H9 (cell line): ENCODE measurements around the gene CUEDC1. TPM values are rescaled to one million over a fixed set of nuclear protein-coding genes. Genes with fewer than 3 reads are reported as not detected.

Experiments
- DNase-seq: peaks from one replicate; pipeline ENCODE4 v3.0.0-alpha.2; 2017
- H2AFZ ChIP-seq: one replicate; pipeline ENCODE4 v1.6.1; 2013; ENCODE audit warnings: mild to moderate bottlenecking, low read length, control low read depth, moderate library complexity
- H2AK5ac ChIP-seq: 2 replicates; pipeline ENCODE4 v1.6.1; 2013; ENCODE audit warnings: low read length, control low read depth, mixed read lengths; ENCODE audit not compliant: insufficient read length
- H2BK120ac ChIP-seq: one replicate; pipeline ENCODE4 v1.6.1; 2013; ENCODE audit warnings: low read depth, mild to moderate bottlenecking, low read length, control low read depth, inconsistent platforms; ENCODE audit not compliant: poor library complexity, severe bottlenecking
- H2BK12ac ChIP-seq: 2 replicates; pipeline ENCODE4 v1.6.1; 2013; ENCODE audit warnings: low read length, control low read depth, mixed read lengths, low read depth; ENCODE audit not compliant: insufficient read length
- H2BK15ac ChIP-seq: 2 replicates; pipeline ENCODE4 v1.6.1; 2013; ENCODE audit warnings: low read depth, low read length, control low read depth
- H2BK20ac ChIP-seq: one replicate; pipeline ENCODE4 v1.6.1; 2013; ENCODE audit warnings: low read depth, mild to moderate bottlenecking, low read length, control low read depth, inconsistent platforms; ENCODE audit not compliant: poor library complexity, severe bottlenecking
- H2BK5ac ChIP-seq: 2 replicates; pipeline ENCODE4 v1.6.1; 2013; ENCODE audit warnings: low read length, control low read depth, mixed read lengths; ENCODE audit not compliant: insufficient read length
- H3K14ac ChIP-seq: 2 replicates; pipeline ENCODE4 v1.6.1; 2013; ENCODE audit warnings: low read length, control low read depth; ENCODE audit not compliant: insufficient read depth
- H3K18ac ChIP-seq: 2 replicates; pipeline ENCODE4 v1.6.1; 2013; ENCODE audit warnings: low read depth, mild to moderate bottlenecking, mixed read lengths, low read length, control low read depth; ENCODE audit not compliant: insufficient read length
- H3K23ac ChIP-seq: 2 replicates; pipeline ENCODE4 v1.6.1; 2013; ENCODE audit warnings: low read length, control low read depth, mixed read lengths, low read depth; ENCODE audit not compliant: insufficient read length
- H3K23me2 ChIP-seq: 2 replicates; pipeline ENCODE4 v1.6.1; 2013; ENCODE audit warnings: low read depth, mild to moderate bottlenecking, mixed read lengths, low read length, control low read depth; ENCODE audit not compliant: insufficient read length, poor library complexity, severe bottlenecking
- H3K27ac ChIP-seq: 2 replicates; pipeline ENCODE4 v1.5.1; 2013; ENCODE audit warnings: low read length, control low read depth, mixed read lengths, low read depth; ENCODE audit not compliant: insufficient read length
- H3K27me3 ChIP-seq: 2 replicates; pipeline ENCODE4 v1.6.1; 2013; ENCODE audit warnings: low read length, control low read depth, inconsistent platforms; ENCODE audit not compliant: insufficient read depth
- H3K4ac ChIP-seq: 2 replicates; pipeline ENCODE4 v1.6.1; 2013; ENCODE audit warnings: low read depth, mild to moderate bottlenecking, control low read depth, inconsistent platforms, low read length, moderate library complexity
- H3K4me1 ChIP-seq: 2 replicates; pipeline ENCODE4 v1.6.1; 2013; ENCODE audit warnings: low read length, control low read depth, inconsistent platforms; ENCODE audit not compliant: insufficient read depth
- H3K4me2 ChIP-seq: 2 replicates; pipeline ENCODE4 v1.6.1; 2013; ENCODE audit warnings: low read length, control low read depth, mixed read lengths; ENCODE audit not compliant: insufficient read length, insufficient read depth
- H3K56ac ChIP-seq: 2 replicates; pipeline ENCODE4 v1.6.1; 2013; ENCODE audit warnings: low read depth, mild to moderate bottlenecking, mixed read lengths, low read length, control low read depth; ENCODE audit not compliant: insufficient read length
- H3K79me1 ChIP-seq: 2 replicates; pipeline ENCODE4 v1.6.1; 2013; ENCODE audit warnings: low read depth, mild to moderate bottlenecking, moderate library complexity, low read length, control low read depth, inconsistent platforms; ENCODE audit not compliant: insufficient read depth, poor library complexity, severe bottlenecking
- H3K79me2 ChIP-seq: 2 replicates; pipeline ENCODE4 v1.6.1; 2013; ENCODE audit warnings: low read length, control low read depth, inconsistent platforms; ENCODE audit not compliant: insufficient read depth
- H3K9ac ChIP-seq: 2 replicates; pipeline ENCODE4 v1.6.1; 2013; ENCODE audit warnings: low read length, control low read depth, mixed read lengths; ENCODE audit not compliant: insufficient read length; ENCODE audit errors: extremely low read depth
- H3K9me3 ChIP-seq: one replicate; pipeline ENCODE4 v1.6.1; 2013; ENCODE audit warnings: low read depth, low read length, inconsistent platforms; ENCODE audit not compliant: control insufficient read depth
- H3T11ph ChIP-seq: one replicate; pipeline ENCODE4 v1.6.1; 2013; ENCODE audit warnings: mild to moderate bottlenecking, low read length, control low read depth, inconsistent platforms
- H4K20me1 ChIP-seq: one replicate; pipeline ENCODE4 v1.6.1; 2013; ENCODE audit not compliant: control insufficient read depth, insufficient read length, insufficient read depth
- H4K5ac ChIP-seq: 2 replicates; pipeline ENCODE4 v1.6.1; 2013; ENCODE audit warnings: low read depth, mild to moderate bottlenecking, mixed read lengths, low read length, control low read depth; ENCODE audit not compliant: insufficient read length
- H4K8ac ChIP-seq: replicated peaks from 2 replicates; pipeline ENCODE4 v1.6.1; 2013; ENCODE audit warnings: low read length, control low read depth, mixed read lengths, low read depth; ENCODE audit not compliant: insufficient read length
- H4K91ac ChIP-seq: 2 replicates; pipeline ENCODE4 v1.6.1; 2013; ENCODE audit warnings: low read depth, mild to moderate bottlenecking, moderate library complexity, mixed read lengths, low read length, control low read depth; ENCODE audit not compliant: insufficient read length
- H3K27ac Mint-ChIP-seq, 3 experiments: 2 replicates in 2 of 3; 3 replicates in 1 of 3; pipeline ENCODE4 v1.8.0; 2020 to 2021; ENCODE audit warnings: mixed read lengths in 3 of 3, mild to moderate bottlenecking in 1 of 3, moderate library complexity in 1 of 3
- H3K27me3 Mint-ChIP-seq: 2 replicates; pipeline ENCODE4 v1.8.0; 2021; ENCODE audit warnings: low read depth, mild to moderate bottlenecking, moderate library complexity, mixed read lengths
- H3K36me3 Mint-ChIP-seq, 3 experiments: 2 replicates in 2 of 3; 3 replicates in 1 of 3; pipeline ENCODE4 v1.8.0; 2020 to 2021; ENCODE audit warnings: low read depth in 3 of 3, mixed read lengths in 3 of 3; ENCODE audit not compliant: insufficient read depth in 1 of 3
- H3K4me1 Mint-ChIP-seq, 2 experiments: 2 replicates each; pipeline ENCODE4 v1.8.0; 2020; ENCODE audit warnings: mixed read lengths in 2 of 2
- H3K4me3 Mint-ChIP-seq, 2 experiments: 2 replicates in 1 of 2; 3 replicates in 1 of 2; pipeline ENCODE4 v1.8.0; 2020 to 2021; ENCODE audit warnings: mild to moderate bottlenecking in 2 of 2, mixed read lengths in 2 of 2, moderate library complexity in 1 of 2
- H3K9me3 Mint-ChIP-seq, 2 experiments: 2 replicates in 1 of 2; 3 replicates in 1 of 2; pipeline ENCODE4 v1.8.0; 2020; ENCODE audit warnings: mild to moderate bottlenecking in 2 of 2, mixed read lengths in 2 of 2, moderate library complexity in 1 of 2
- CTCF ChIP-seq: fragments of 200-600 bp; sonication (generic); conservative IDR thresholded peaks from 3 replicates; pipeline ENCODE4 v1.8.0; 2021; ENCODE audit warnings: antibody characterized with exemption, mild to moderate bottlenecking
- WGBS: extraction: QIAGEN DNeasy Blood & Tissue Kit; methylation state at CpG from one replicate; pipeline ENCODE4 v1.1.7; 2013; ENCODE audit warnings: missing lambda C conversion rate, low lambda C conversion rate, mixed read lengths; ENCODE audit not compliant: insufficient read length; ENCODE audit errors: extremely low coverage; 5-methylcytosine and 5-hydroxymethylcytosine counted together
- total RNA-seq: library from RNA; stranded (reverse); gene quantifications from 2 replicates; pipeline ENCODE4 v1.2.1, GENCODE V29; 2021

The CUEDC1 gene
- total RNA-seq, 1 experiment from 2014 or later: 7.3 TPM

GRCh38 chr17:57859601-57860413 is 95.4 kb downstream of the CUEDC1 start:
- Histone ChIP-seq H2BK12ac (no peak overlapping the region), H3K9me3 (no peaks in the 10 kb centered on the region), H3T11ph (no peak overlapping the region), H2BK5ac (no peak overlapping the region), H3K23ac (no peak overlapping the region), H3K79me1 (no peaks in the 10 kb centered on the region), H4K20me1 (no peaks in the 10 kb centered on the region), H2BK15ac (no peak overlapping the region), H2BK120ac (no peak overlapping the region), H4K91ac (no peak overlapping the region), H3K27ac (no peak overlapping the region), H3K4ac (no peak overlapping the region), H2BK20ac (no peak overlapping the region), H3K23me2 (peaks cover 9% of the 10 kb centered on the region), H3K4me2 (no peak overlapping the region), H2AFZ (no peak overlapping the region), H3K14ac (no peak overlapping the region), H3K9ac (no peak overlapping the region), H3K56ac (no peak overlapping the region), H3K18ac (no peak overlapping the region), H3K4me1 (peaks cover 2% of the 10 kb centered on the region; the same call in 1 of the 2 replicates), H4K5ac (no peak overlapping the region), H2AK5ac (no peak overlapping the region), H3K79me2 (no peaks in the 10 kb centered on the region), H4K8ac (no peak overlapping the region), H3K27me3 (peaks cover 5% of the 10 kb centered on the region; the same call in 1 of the 2 replicates)
- no peaks in the 10 kb centered on the region for H3K36me3 Mint-ChIP-seq
- no peak for TF ChIP-seq CTCF
- no peaks in the 10 kb centered on the region for H3K9me3 Mint-ChIP-seq
- no CpG with 5 or more reads among the region's 13 CpGs for WGBS
- peaks cover 59% of the 10 kb centered on the region for H3K27me3 Mint-ChIP-seq
- no peak for DNase-seq
- H3K4me3 Mint-ChIP-seq: no peak overlapping the region
- H3K27ac Mint-ChIP-seq: no peak overlapping the region
- peaks cover 36 to 42% of the 10 kb centered on the region in 2 experiments for H3K4me1 Mint-ChIP-seq
